RCC 7860 (cell line): ENCODE measurements around the gene RCSD1.
A peak's percentile ranks its signal among the peaks of the same experiment; 100 is the strongest.

ENCODE experiments used
- DNase-seq: peaks from one replicate; pipeline ENCODE4 v3.0.0-alpha.2; 2015; ENCODE audit warnings: low spot score
- FAIRE-seq: peaks from 2 replicates; lab custom pipeline; 2012; peaks lifted over from hg19 to GRCh38; lab: Jason Lieb, UNC

The RCSD1 gene

DNA sequence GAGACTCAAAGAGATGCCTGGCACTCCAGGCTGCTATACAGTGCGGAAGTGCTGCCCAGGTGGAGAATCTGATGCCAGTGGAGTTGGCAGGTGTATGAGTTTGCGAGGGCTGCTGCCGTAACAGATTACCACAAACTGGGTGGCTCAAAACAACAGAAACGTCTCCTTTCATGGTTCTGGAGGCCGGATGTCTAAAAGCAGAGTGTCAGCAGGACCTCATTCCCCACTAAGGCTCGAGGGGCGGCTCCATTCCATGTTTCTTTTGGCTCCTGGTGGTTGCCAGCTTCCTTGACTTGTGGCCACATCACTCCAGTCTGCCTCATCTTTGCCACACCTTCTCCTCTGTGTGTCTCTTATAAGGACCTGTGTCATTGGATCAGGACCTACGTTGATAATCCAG lies 10.0 kb downstream of the RCSD1 start:
- DNase-seq, result no peak
- FAIRE-seq, result no peak

DNA sequence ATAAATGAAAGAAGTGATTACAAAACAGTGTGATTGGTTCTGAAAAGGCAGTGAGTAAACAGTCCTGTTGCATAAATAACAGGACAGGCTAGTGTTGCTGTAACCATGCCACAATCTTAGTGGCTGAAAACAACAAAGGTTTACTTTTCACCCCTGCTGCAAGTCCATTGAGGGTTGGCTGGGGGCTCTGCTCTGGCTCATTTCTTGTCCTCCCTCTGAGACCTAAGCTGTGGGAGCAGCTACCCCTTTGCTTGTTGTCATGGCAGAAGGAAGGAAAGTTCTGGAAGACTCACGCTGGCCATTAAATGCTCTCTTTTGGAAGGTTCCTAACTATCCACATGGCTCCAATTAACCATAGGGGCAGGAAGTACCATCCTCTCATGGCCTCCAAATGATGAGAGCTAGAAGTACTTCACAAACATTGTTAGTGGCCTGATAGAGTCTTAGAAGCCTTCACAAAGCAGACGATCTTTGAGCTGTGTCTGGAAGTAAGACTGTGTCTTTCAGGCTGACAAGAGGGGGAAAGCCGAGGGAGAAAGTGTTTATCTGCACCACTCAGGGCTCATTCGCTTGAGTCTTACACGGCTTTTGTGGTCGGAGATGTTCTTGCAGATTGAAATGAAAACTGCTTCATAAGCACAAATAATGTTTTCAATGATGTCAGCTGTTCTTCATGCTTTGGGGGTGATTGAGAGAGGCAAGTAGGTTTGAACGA lies 11.9 kb downstream of the RCSD1 start:
- DNase-seq, result no peak
- no peak for FAIRE-seq

DNA sequence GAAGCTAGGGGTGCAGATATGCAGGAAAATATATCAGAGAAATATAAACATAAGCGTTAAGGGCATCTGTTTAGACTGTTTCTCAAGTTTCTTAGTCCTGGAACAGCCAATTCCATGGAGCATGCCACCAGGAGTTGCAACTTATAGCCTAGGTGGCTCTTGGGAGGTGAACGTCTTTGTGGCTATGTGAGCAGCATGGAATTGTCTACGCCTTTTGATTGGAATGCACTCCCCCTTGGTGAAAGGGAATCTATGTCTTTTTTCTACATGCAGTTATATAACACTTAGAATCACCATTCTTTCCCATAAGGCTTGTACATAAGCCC lies 12.4 kb downstream of the RCSD1 start:
- no peak for FAIRE-seq
- no peak for DNase-seq

DNA sequence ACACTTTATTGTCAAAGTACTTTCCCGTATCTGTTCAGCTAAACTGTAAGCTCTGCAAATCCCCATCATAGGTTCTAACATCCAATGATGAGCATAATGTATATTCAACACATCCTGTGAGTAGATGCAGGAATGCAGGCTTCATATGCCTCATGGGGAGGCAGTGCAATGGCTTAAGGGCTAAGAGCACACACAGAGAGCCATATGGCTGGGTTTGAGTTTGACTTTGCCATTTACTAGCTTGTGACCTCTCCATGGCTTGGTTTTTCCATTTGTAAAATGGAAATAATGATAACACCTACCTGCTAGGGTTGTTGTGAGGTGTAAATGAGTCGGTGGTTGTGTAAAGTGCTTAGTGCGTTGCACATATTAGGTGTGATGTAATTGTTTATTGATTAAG lies 13.4 kb downstream of the RCSD1 start:
- no peak for FAIRE-seq
- no peak for DNase-seq

DNA sequence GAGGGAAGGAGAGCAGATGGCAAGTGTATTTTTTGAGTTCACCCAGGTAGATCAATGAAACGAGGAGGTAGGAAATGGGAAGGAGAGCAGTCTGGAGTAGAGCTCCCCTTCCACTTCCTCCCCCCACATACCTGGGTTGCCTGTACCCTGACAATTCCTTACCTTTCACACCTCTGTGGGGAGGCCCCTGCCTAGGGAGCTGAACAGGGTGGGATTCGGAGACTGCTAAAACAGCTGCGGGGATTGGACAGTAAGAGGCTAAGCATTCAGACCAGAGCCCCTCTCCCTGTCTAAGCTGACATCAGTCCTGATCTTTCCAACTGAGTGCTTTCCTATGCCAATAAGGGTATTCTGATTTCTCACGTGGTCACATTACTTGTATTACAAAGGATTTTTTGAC lies 14.5 kb downstream of the RCSD1 start:
- FAIRE-seq (no peak), DNase-seq (no peak)

DNA sequence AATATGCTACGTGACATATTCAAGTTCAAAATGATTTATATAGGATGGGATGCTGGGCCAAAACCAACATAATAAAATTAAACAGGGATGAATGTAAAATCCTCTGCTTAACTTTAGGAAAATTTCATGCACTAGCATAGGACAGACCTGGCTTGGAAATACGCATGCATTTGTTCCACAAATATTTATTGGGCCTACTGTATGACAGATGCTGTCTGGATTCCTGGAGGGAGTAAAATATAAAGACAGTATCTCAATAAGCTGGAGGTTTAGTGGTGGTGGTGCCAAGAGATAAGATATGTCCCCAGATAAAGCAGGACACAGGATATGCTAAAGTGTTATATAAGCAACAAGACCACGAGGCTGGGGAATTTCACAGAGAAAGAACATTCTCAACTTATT lies 15.1 kb downstream of the RCSD1 start:
- FAIRE-seq, result no peak
- DNase-seq, result no peak

DNA sequence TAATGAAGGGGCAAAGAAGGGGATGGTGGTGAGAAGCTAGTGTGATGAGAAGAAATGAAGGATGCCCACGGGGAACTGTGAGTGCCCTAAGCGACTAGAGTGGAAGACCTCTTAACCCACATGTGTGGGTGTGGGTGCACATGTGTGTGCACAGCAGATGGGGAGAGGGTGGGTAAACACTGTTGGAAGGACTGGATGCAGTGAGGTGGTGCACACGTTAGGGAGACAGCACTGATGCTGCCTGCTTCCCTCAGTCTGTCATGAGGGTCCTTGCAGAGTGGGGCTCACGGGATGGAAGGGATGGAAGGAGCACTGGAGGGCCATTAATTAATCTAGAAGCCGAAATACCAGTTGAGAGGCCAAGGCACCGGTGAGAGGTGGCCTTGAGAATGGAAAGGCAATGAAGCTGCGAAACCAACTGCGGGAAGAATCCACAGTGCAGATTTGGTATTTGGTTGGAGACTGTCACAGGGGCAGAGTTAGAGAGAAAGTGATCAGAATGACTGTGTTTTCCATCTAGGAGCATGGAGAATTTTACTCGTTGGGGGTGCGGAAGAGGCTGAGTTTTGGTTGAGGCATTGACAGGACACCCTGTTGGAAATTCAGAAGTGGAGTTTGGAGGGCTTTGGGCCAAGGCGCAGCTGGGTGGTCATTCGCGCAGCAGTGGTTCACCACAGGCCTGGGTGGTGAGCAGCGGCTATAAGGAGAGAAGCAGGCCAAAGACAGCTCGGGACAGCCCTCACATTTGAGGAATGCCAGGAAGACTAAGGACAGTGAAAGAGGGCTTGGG lies 15.8 kb downstream of the RCSD1 start:
- DNase-seq, result no peak
- FAIRE-seq, result no peak

DNA sequence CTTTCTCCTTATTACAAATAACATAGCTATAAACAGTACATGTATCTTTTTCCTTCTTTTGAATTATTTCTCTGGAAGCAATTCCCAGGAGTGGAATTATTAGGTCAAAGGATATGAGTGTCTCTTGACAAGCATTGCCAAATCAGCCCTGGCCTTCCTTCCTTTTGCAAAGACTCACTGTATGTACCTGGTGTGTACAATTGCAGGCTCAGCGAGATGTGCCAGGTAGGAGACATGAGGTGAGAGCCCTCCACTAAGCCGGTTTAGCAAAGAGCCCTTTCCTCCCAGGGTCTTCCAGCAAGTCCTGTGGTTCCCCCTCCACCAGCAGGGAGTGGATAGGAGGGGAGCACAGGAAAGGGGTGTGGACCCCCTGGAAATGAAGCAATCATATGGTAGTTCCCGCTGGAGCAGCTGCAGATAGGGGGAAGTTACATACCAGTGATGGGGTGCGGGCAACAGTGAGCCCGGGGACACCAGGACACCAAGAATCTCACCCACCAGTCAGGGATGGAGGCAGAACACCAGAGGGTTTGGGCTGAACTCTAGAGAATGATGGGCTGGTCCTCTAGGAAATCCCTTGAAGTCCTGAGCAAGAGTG lies 18.3 kb downstream of the RCSD1 start:
- no peak for FAIRE-seq
- no peak for DNase-seq

DNA sequence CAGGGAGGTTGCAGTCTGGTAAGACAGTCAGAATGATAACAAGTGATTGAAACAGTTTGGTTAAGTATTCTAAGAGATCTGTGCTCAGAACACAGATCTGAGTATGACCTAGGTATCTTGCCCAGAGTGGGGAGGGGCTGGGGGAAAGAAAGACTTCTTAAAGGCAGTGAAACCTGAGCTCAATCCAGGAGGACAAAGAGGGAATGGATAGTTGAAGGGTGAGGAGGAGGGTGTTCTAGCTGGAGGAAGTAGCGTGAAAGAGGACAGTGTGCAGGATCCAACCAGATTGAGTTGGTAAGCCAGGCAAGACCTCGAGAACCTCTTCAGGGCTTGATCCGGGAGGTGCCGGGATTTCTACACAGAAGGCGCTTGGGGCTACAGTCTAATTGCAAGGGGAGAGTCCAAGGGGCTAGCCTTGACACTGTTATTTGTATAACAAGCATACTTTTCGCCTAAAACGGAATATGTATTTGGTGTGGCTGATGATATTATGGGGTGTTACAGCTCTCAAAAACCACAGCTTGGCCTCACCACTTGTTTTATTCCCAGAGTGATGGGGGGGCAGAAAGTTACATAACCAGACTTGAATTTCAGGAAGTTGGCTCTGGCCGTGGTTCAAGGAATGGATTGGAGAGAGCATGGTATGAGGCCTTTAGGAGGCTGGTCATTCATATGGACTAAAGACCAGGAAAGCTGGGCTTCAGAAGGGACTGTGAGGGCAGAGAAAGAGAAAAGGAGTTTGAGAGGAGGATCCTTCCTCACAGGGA lies 19.1 kb downstream of the RCSD1 start:
- DNase-seq (no peak), FAIRE-seq (no peak)

DNA sequence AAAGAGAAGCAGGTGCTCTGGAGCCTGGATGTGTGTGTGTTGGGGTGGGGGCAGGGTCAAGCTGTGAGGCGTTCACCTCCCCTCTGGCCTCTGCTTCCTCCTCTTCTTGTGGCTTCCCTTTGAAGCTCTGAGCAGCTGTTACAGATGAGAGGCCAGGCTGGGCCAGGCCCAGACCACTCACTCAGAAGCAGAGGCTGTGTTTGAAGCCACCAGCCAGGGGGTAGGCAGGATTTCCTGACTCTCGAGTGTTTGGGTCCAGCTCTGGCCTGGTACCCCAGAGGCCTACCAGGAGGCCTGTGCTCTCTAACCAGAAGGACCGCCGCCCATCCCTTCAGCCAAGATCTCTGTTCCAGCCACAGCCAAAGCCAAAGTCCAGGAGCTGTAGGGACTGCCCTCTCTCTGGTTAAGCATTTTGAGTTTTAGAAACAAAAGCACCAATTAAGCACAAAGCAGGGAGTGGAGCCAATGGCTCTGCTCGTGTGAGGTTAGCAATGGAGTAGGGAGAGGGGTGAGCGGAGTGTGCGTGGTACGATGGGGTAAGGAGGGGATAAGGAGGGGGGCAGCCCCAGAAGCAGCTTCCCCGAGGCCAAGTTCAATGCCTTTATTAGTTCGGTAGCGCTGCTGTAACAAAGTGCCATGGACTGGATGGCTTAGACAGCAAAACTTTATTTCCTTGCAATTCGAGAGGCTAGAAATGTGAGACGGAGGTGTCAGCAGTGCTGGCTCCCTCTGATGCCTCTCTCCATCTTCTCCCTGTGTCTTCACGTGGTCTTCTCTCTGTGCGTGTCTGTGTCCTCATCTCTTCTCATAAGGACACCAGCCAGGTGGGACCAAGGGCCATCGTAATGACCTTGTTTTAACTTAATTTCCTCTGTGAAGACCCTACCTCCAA lies 20.5 kb downstream of the RCSD1 start:
- no peak for FAIRE-seq

DNA sequence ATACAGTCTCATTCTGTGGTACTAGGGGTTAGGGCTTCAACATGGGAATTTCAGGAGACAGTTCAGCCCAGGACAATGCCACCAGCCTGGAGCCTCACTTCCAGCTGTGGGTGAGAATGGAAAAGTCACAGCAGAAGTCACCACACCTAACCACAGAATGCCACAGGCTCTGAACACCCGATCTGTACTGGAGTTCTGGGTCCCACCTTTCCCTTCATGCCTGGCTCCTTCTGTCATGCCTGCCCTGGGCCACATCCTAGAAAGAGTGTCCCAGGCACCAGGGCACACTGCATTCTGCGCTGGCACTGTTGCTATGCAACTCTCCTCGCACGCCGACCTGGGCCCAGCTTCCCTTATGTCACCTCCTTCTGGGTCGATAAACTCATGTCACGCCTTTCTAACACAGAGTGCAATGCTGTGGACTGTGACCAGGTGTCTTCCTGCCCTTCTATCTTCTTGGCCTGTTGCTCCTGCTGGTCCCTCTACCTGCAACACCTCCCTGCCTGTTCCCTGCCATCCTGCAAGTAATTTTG lies 21.2 kb downstream of the RCSD1 start:
- no peak for FAIRE-seq
- no peak for DNase-seq

More for the DNA sequence above, 20.5 kb downstream of the RCSD1 start:
- no peak for DNase-seq

DNA sequence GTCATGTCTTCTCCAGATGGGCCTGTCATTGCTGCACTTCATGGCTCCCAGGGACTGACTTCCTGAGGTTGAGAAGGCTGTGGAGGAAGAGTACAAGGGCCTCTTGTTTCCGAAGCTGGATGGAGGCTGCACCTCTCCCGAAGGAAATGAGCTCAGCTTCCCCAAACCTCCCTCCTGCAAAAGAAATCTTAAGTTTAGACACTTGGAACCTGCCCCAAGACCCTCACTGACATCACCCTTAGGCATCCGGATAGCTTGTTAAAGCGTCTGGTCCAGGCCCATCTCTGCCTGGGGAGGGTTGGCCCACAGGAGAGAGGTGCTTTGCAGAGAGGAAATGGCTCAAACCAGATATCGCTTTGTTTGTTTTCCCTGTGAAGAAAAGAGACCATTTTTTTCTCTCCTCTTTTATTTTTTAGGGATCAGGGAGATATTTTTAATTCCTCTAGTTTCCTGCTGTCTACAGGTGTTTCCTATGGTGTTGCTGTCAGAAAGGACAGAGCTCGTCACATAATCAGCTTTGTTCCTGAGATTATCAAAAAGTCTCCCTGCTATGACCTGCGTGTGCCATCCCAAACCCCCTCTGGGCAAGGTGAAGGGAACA lies 25.0 kb downstream of the RCSD1 start:
- FAIRE-seq (no peak), DNase-seq (no peak)

DNA sequence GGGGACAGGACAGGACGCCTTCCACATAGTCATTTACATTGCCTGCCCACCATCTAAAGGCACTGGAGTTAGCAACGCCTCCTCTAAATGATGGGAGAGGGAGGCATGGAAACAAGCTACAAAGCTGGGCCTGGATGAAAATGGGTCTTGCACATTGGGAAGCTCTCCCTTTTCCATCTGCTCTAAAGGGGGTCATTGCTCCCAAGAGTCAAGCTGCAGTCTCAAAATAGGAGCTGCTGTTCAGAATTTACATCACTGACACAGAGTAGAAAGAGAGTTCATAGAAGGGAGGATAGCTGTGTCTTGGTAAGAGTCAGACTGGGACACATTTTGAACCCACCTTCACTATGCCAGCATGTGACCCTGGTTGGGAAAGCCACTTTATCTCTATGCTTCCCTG lies 26.6 kb downstream of the RCSD1 start:
- FAIRE-seq (no peak), DNase-seq (no peak)

DNA sequence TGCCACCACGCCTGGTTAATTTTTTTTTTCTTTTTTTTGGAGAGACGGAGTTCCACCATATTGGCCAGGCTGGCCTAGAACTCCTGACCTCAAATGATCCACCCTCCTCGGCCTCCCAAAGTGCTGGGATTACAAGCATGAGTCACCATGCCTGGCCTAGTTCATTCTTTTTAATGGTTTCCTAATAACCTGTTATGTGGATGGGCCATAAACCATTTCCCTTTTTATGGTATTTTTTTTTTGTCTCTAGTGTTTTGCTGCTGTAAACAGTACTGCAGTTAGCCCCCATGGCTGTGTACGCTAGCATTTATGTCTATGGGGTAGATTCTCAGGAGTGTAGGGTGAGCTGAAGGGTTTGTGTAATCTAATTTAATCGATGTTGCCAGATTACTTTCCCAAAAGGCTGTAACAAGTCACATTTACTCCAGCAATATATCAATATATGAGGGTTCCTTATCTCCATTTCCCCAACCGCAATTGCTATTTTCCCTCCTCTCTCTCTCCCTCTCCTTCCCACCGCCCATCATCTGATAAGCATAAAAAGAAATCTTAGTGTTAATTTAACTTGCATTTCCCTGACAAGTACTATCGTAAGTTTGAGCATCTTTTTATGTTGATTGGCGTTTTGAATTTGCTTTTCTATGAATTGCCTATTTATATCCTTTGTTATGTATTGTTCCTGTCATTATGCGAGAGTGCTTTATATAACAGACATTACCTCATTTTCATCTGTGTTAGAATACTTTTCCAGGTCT lies 28.7 kb downstream of the RCSD1 start:
- DNase-seq (no peak), FAIRE-seq (no peak)

DNA sequence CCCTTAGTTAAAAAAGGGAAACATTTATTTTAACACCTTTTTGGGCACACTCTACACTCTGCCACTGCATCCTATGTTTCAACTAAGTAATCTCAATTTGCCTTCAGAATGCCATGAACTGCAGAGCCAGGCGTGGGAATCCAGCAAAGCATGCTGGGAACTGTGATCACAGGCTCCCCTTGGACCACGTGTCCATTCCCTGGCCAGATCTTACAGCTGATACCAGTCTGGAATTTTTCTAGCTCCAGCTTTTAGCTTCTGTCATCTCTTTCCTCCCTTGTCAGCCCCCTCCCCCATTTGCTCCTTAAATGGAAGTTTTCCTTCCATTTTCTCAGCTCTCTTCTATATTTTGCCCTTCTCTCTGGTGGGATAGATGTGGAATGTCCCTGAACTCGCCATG lies 29.4 kb downstream of the RCSD1 start:
- DNase-seq (no peak), FAIRE-seq (no peak)

DNA sequence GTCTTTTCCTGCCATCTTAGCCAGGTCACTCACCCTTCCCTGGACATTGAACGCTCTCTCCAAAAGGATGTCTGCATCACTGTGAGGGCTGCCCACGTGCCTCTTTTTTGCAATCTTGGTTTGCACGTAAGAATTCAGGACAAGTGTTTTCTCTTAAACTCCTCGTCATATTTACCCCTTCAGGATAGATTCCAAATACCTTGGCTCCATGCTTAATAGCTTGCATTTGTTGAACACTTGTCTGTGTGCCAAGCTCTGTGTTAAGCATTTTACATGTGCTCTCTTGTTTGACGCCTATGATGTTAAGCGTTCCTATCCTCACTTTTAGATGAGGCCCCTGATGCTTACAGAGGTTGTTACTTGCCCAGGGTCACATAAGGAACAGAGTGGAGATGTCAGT lies 29.8 kb downstream of the RCSD1 start:
- no peak for FAIRE-seq
- no peak for DNase-seq

DNA sequence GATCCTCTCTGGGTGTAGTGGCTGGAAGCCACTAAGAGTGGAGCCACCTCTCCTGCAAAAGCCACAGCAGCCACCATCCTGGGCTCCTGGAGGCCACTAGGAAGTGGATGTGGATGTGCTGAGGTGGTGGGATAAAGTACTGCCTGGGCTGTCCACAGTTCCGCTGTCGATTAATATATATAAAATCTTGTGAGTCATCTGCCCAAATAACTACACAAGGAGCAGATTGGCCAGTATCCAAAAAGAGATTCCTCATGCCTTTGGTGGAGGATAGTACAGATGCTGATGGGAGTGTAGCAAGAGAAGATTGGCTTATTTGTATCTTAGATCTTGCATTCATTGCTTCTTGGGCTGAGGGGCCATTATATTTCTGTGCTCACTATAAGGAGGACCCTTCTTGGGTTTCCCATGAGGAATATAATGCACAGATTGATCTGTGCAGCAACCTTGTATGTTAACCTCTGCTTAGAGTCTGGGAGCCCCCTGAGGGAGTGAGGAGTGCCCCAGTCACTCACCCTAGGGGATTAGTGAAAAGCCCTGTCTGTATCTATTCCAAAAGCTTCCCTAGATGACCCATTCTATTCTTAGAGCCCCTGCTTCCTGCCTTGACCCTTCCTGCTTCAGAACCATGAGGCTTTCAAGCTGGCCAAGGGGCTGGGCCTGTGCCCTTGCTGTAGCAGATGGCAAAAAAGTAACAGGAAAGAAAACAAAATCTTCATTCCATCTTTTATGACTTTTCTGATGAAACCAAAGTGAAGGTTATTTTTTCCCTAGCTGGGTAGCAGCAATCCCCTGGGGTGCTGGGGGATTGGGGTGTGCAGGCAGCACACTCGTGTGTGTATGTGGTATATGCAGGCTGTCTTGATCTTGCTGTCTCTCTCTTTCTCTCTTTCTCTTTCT lies 31.7 kb downstream of the RCSD1 start:
- DNase-seq (peak; percentile 66), FAIRE-seq (peak; percentile 44)
